B cell (primary cell): ENCODE measurements around the gene HSPA12B. TPM values are rescaled to one million over a fixed set of nuclear protein-coding genes. Genes with fewer than 3 reads are reported as not detected.

Experiments
- ATAC-seq: fragments of 200-7000 bp; cut with Tn5 transposase; one replicate; pipeline ENCODE4 v1.10.0; 2021; ENCODE audit warnings: low read depth, mild to moderate bottlenecking, moderate number of reproducible peaks, moderate library complexity
- CTCF ChIA-PET: fragments of 350-600 bp; sonication (Branson Sonifier 250); formaldehyde crosslinking; loops from one replicate; lab custom pipeline; 2021; ENCODE audit warnings: antibody characterized with exemption, inconsistent platforms; lab: Charles Lee
- POLR2A ChIA-PET: fragments of 350-600 bp; sonication (Branson Sonifier 250); formaldehyde crosslinking; loops from one replicate; lab custom pipeline; 2021; ENCODE audit warnings: antibody characterized with exemption; lab: Charles Lee
- DNase-seq: peaks from one replicate; pipeline ENCODE4 v3.0.0; 2013
- H2AFZ ChIP-seq: 2 replicates; pipeline ENCODE4 v1.6.1; 2012; ENCODE audit warnings: mild to moderate bottlenecking, low read depth, low read length; ENCODE audit not compliant: insufficient read depth, poor library complexity, severe bottlenecking
- H3K27ac ChIP-seq, 2 donors: 1 replicate in 1 of 2; 2 replicates in 1 of 2; pipeline ENCODE4 v1.5.1; 2012 to 2013; ENCODE audit warnings: low read length in 2 of 2, mild to moderate bottlenecking in 2 of 2, moderate library complexity in 1 of 2
- H3K27me3 ChIP-seq, 4 experiments: fragments of 200-600 bp in 1 of 4; sonication (generic) in 1 of 4; replicated peaks in 1 of 4; 1 replicate in 2 of 4; 2 replicates in 2 of 4; pipeline versions ENCODE4 v1.6.1 to v1.7.0; 2013 to 2016; ENCODE audit warnings: low read length in 3 of 4, mild to moderate bottlenecking in 2 of 4, mixed read lengths in 1 of 4, moderate library complexity in 1 of 4; ENCODE audit not compliant: insufficient read depth in 4 of 4, control insufficient read depth in 3 of 4; ENCODE audit errors: control extremely low read depth in 1 of 4
- H3K36me3 ChIP-seq, 2 experiments: replicated peaks in 1 of 2; 1 replicate in 1 of 2; 2 replicates in 1 of 2; pipeline versions ENCODE4 v1.6.1 to v1.7.1; 2013; ENCODE audit warnings: low read length in 1 of 2; ENCODE audit not compliant: insufficient read depth in 2 of 2, control insufficient read depth in 1 of 2; ENCODE audit errors: control extremely low read depth in 1 of 2, extremely low read depth in 1 of 2
- H3K4me1 ChIP-seq, 2 donors: fragments of 200-600 bp in 1 of 2; sonication (generic) in 1 of 2; 1 replicate in 1 of 2; 2 replicates in 1 of 2; pipeline versions ENCODE4 v1.5.1 to v1.6.1; 2013 to 2017; ENCODE audit warnings: low read length in 2 of 2; ENCODE audit not compliant: control insufficient read depth in 2 of 2, insufficient read depth in 2 of 2
- H3K4me2 ChIP-seq: replicated peaks from 2 replicates; pipeline ENCODE3; 2012; ENCODE audit warnings: mild to moderate bottlenecking, low read depth, low read length; ENCODE audit not compliant: poor library complexity, severe bottlenecking
- H3K4me3 ChIP-seq, 5 experiments: fragments of 200-600 bp in 1 of 5; sonication (generic) in 1 of 5; 1 replicate in 3 of 5; 2 replicates in 2 of 5; pipeline versions ENCODE4 v1.5.1 to v1.7.0; 2011 to 2016; ENCODE audit warnings: low read length in 4 of 5, mild to moderate bottlenecking in 4 of 5, low read depth in 2 of 5, control low read depth in 1 of 5, moderate library complexity in 1 of 5; ENCODE audit not compliant: insufficient read depth in 1 of 5; ENCODE audit errors: control extremely low read depth in 1 of 5, extremely low read depth in 1 of 5
- H3K79me2 ChIP-seq: fragments of 200-600 bp; sonication (generic); one replicate; pipeline ENCODE4 v1.6.0; 2016; ENCODE audit warnings: low read length; ENCODE audit not compliant: control insufficient read depth, insufficient read depth
- H3K9ac ChIP-seq: fragments of 200-600 bp; sonication (generic); 2 replicates; pipeline ENCODE4 v1.6.1; 2017; ENCODE audit warnings: mild to moderate bottlenecking, low read length, moderate library complexity
- H3K9me3 ChIP-seq, 3 donors: one replicate each; pipeline versions ENCODE4 v1.6.1 to v1.7.1; 2013; ENCODE audit warnings: low read length in 2 of 3; ENCODE audit not compliant: control insufficient read depth in 2 of 3, insufficient read depth in 1 of 3; ENCODE audit errors: control extremely low read depth in 1 of 3
- H4K20me1 ChIP-seq: 2 replicates; pipeline ENCODE4 v1.6.0; 2012; ENCODE audit warnings: mild to moderate bottlenecking, low read length; ENCODE audit not compliant: insufficient read depth, control insufficient read depth, poor library complexity, severe bottlenecking
- H3K27ac Mint-ChIP-seq: one replicate; pipeline ENCODE4 v1.8.0; 2021; ENCODE audit warnings: mixed read lengths
- H3K27me3 Mint-ChIP-seq: one replicate; pipeline ENCODE4 v1.8.0; 2021; ENCODE audit warnings: mixed read lengths
- H3K4me1 Mint-ChIP-seq: one replicate; pipeline ENCODE4 v1.8.0; 2021; ENCODE audit warnings: mixed read lengths
- H3K4me3 Mint-ChIP-seq: one replicate; pipeline ENCODE4 v1.8.0; 2021; ENCODE audit warnings: mixed read lengths
- H3K9me3 Mint-ChIP-seq: one replicate; pipeline ENCODE4 v1.8.0; 2022; ENCODE audit warnings: mixed read lengths; ENCODE audit not compliant: insufficient read depth
- EZH2 ChIP-seq: IDR thresholded peaks from 2 replicates; pipeline ENCODE4 v1.6.1; 2012; ENCODE audit warnings: borderline replicate concordance, low read depth, mild to moderate bottlenecking, moderate library complexity, low read length; ENCODE audit not compliant: insufficient read depth, poor library complexity, severe bottlenecking
- WGBS: methylation state at CpG from one replicate; pipeline ENCODE4 v1.1.5; 2013; ENCODE audit warnings: missing lambda C conversion rate; ENCODE audit not compliant: insufficient coverage; 5-methylcytosine and 5-hydroxymethylcytosine counted together
- intact Hi-C: fragments of 100-400 bp; cut with micrococcal nuclease; formaldehyde crosslinking; loops from one replicate; pipeline ENCODE4 v1.10.0; 2022
- polyA plus RNA-seq: library from polyadenylated mRNA; depleted of rRNA; stranded (reverse); fragments of >200 nt; gene quantifications from 2 replicates; pipeline ENCODE4 v1.2.3, GENCODE V29; 2012
- total RNA-seq, 2 donors: library from RNA; stranded (reverse); fragments of 120-200 nt in 1 of 2; gene quantifications; 1 replicate in 1 of 2; 2 replicates in 1 of 2; pipeline versions ENCODE4 v1.2.3 to v1.2.4, GENCODE V29; 2013 to 2022
- TF ChIP-seq, protein P1 (sequence below): fragments of 200-600 bp; IDR thresholded peaks from one replicate; pipeline ENCODE4 v1.8.0; 2022; ENCODE audit warnings: antibody characterized with exemption, mild to moderate bottlenecking

The HSPA12B gene
- total and polyA plus RNA-seq, 2 donors (not counting 1 experiment from before 2014, with no cell fraction given), result not detected

DNA sequence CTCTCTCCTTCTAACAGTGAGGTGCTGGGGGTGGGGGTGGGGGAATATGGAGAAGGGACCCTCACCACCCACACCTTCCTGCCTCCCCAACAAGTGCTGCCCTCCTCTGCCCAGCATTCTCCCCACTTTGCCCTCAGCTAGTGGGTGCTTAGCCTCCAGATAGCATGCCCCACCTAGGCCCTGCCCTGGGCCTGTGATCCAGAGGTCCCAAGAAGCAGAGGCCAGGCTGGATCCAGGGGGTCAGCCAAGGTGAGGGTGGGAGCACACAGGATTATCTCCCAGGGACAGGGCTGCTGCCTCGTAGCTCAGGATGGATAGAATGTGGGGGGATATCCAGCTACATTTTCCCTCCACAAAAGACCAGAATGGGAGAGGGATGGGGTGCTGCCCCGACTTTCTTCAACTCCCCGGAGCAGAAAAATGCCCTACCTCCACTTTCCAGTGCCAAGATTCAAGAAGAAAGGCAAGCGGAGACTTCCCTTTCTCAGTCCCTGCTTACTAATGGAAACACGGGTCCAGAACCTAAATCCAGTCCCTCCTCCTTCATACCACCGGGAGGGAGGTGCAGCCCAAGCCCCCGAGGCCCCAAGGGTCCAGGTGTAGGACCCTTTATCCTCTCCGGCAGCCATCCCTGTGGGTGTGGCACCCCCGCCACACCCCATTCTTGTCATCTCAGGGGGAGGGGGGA, 34.1 kb downstream of the HSPA12B start:
- no peaks in the 10 kb centered on the region for H3K27me3 Mint-ChIP-seq
- H2AFZ ChIP-seq, result peak overlapping the region; percentile 98
- ATAC-seq, result no peak
- intact Hi-C loops, result loop anchor here (1.0 to 5.0 kb wide), 6 partner anchors 11 to 719 kb away; partner anchors contain the start of genes CDC25B, MAVS, MRPS26 and RNF24
- no peak for DNase-seq
- ChIA-PET CTCF (interaction anchor here (0.8 to 4.8 kb wide), 6 partner anchors 10 to 319 kb away, joined by 3 to 47 read pairs (median 23); partner anchors contain the start of genes AP5S1 and SPEF1), POLR2A (interaction anchor here (1.5 kb wide), 1 partner anchor 29 kb away, joined by 8 read pairs; the partner anchor contains the start of gene CDC25B)
- H3K4me1 ChIP-seq, result peaks cover 12 to 32% of the 10 kb centered on the region in 2 donors
- no peaks in the 10 kb centered on the region for H3K9me3 ChIP-seq
- H3K27ac Mint-ChIP-seq, result peak overlapping the region; percentile 20
- H3K4me2 ChIP-seq, result peak overlapping the region; percentile 98
- WGBS, result 36% methylated on average over 2 of the region's 9 CpGs
- H3K4me1 Mint-ChIP-seq, result peaks cover 28% of the 10 kb centered on the region
- H3K9ac ChIP-seq, result peak overlapping the region; percentile 88
- peaks cover 0 to 2% of the 10 kb centered on the region in 2 experiments for H3K36me3 ChIP-seq
- H3K27me3 ChIP-seq, result no peaks in the 10 kb centered on the region
- peak overlapping the region in 4 of 5 experiments; percentile 76 to 97 (median 79) for H3K4me3 ChIP-seq
- no peak overlapping the region for H3K27ac ChIP-seq
- H4K20me1 ChIP-seq, result no peaks in the 10 kb centered on the region
- peak overlapping the region; percentile 96 for H3K4me3 Mint-ChIP-seq
- H3K79me2 ChIP-seq, result peaks cover 10% of the 10 kb centered on the region
- TF ChIP-seq, protein P1, sequence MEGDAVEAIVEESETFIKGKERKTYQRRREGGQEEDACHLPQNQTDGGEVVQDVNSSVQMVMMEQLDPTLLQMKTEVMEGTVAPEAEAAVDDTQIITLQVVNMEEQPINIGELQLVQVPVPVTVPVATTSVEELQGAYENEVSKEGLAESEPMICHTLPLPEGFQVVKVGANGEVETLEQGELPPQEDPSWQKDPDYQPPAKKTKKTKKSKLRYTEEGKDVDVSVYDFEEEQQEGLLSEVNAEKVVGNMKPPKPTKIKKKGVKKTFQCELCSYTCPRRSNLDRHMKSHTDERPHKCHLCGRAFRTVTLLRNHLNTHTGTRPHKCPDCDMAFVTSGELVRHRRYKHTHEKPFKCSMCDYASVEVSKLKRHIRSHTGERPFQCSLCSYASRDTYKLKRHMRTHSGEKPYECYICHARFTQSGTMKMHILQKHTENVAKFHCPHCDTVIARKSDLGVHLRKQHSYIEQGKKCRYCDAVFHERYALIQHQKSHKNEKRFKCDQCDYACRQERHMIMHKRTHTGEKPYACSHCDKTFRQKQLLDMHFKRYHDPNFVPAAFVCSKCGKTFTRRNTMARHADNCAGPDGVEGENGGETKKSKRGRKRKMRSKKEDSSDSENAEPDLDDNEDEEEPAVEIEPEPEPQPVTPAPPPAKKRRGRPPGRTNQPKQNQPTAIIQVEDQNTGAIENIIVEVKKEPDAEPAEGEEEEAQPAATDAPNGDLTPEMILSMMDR, result no peak
- TF ChIP-seq EZH2, result no peak
- no peaks in the 10 kb centered on the region for H3K9me3 Mint-ChIP-seq

GRCh38 chr20:3767110-3767426, 34.6 kb downstream of the HSPA12B start:
- no peak for ATAC-seq
- peak overlapping the region; percentile 38 to 97 (median 77) for H3K4me3 ChIP-seq
- H3K4me2 ChIP-seq, result peak overlapping the region; percentile 98
- Mint-ChIP-seq H3K9me3 (no peaks in the 10 kb centered on the region), H3K27ac (peak overlapping the region; percentile 32), H3K27me3 (no peaks in the 10 kb centered on the region), H3K4me1 (peaks cover 27% of the 10 kb centered on the region), H3K4me3 (peak overlapping the region; percentile 96)
- WGBS, result 1% methylated on average over 14 of the region's 21 CpGs
- H3K4me1 ChIP-seq, result peaks cover 12 to 31% of the 10 kb centered on the region in 2 donors
- intact Hi-C loops, result loop anchor here (1.0 to 5.0 kb wide), 6 partner anchors 10 to 720 kb away; partner anchors contain the start of genes CDC25B, MAVS, MRPS26 and RNF24
- H3K79me2 ChIP-seq, result peaks cover 10% of the 10 kb centered on the region
- ChIA-PET CTCF (interaction anchor here (0.9 to 4.8 kb wide), 10 partner anchors 12 to 318 kb away, joined by 3 to 47 read pairs (median 14); partner anchors contain the start of genes AP5S1, CENPB and SPEF1), POLR2A (interaction anchor here (0.8 to 2.4 kb wide), 4 partner anchors 11 to 1360 kb away, joined by 3 to 18 read pairs (median 12); partner anchors contain the start of genes CDC25B, CDS2 and CENPB)
- no peaks in the 10 kb centered on the region for H3K27me3 ChIP-seq
- H2AFZ ChIP-seq, result peak overlapping the region; percentile 98
- no peak overlapping the region for H3K27ac ChIP-seq
- H4K20me1 ChIP-seq, result no peaks in the 10 kb centered on the region
- no peaks in the 10 kb centered on the region for H3K9me3 ChIP-seq
- H3K36me3 ChIP-seq, result no peaks in the 10 kb centered on the region
- no peak for DNase-seq
- TF ChIP-seq, protein P1, result no peak
- TF ChIP-seq EZH2, result no peak
- peak overlapping the region; percentile 88 for H3K9ac ChIP-seq
